NT2/D1 (cell line): Measurements from ENCODE around the gene MNS1.
"Not testable (repeated sequence)": the region's sequence is repeated elsewhere in the genome, so short reads cannot be mapped to it uniquely, and the experiment has no call there.

Source experiments
- DNase-seq: peaks from one replicate; pipeline ENCODE4 v3.0.0-alpha.2; 2011; ENCODE audit warnings: low read depth, low spot score
- H3K27me3 ChIP-seq: 2 replicates; pipeline ENCODE4 v1.6.0; 2011; ENCODE audit warnings: mild to moderate bottlenecking; ENCODE audit not compliant: insufficient read length, insufficient read depth
- H3K36me3 ChIP-seq: 2 replicates; pipeline ENCODE4 v1.6.1; 2011; ENCODE audit warnings: mild to moderate bottlenecking, low read length, mixed read lengths; ENCODE audit not compliant: insufficient read depth, insufficient read length
- H3K4me1 ChIP-seq: 2 replicates; pipeline ENCODE4 v1.5.1; 2011; ENCODE audit not compliant: insufficient read depth, insufficient read length
- H3K4me3 ChIP-seq: 2 replicates; pipeline ENCODE4 v1.5.1; 2011; ENCODE audit warnings: low read depth; ENCODE audit not compliant: insufficient read length
- H3K9ac ChIP-seq: 2 replicates; pipeline ENCODE4 v1.6.0; 2011; ENCODE audit warnings: low read depth; ENCODE audit not compliant: insufficient read length
- H3K9me3 ChIP-seq: 2 replicates; pipeline ENCODE4 v1.5.1; 2011; ENCODE audit warnings: mild to moderate bottlenecking, low read length; ENCODE audit not compliant: insufficient read depth
- SUZ12 ChIP-seq: IDR thresholded peaks from 2 replicates; pipeline ENCODE4 v1.6.1; 2011; ENCODE audit not compliant: insufficient read length, insufficient read depth; ENCODE audit errors: extremely low read depth
- YY1 ChIP-seq: IDR thresholded peaks from 2 replicates; pipeline ENCODE4 v1.6.1; 2011; ENCODE audit not compliant: insufficient read length, insufficient read depth
- ZNF274 ChIP-seq: IDR thresholded peaks from 2 replicates; pipeline ENCODE4 v1.6.1; 2011; ENCODE audit warnings: mild to moderate bottlenecking, low read depth, low read length

The MNS1 gene

GRCh38 chr15:56445746-56446145 is 19.2 kb downstream of the MNS1 start:
- Histone ChIP-seq H3K27me3 (no peaks in the 10 kb centered on the region), H3K9ac (no peak overlapping the region), H3K4me3 (no peak overlapping the region), H3K36me3 (no peaks in the 10 kb centered on the region), H3K4me1 (no peaks in the 10 kb centered on the region), H3K9me3 (no peaks in the 10 kb centered on the region; the same call in 1 of the 2 replicates)
- no peak for TF ChIP-seq SUZ12
- no peak for DNase-seq

GRCh38 chr15:56442354-56442753 is 22.6 kb downstream of the MNS1 start:
- Histone ChIP-seq H3K9me3 (no peaks in the 10 kb centered on the region; the same call in 1 of the 2 replicates), H3K9ac (no peak overlapping the region), H3K4me3 (no peak overlapping the region), H3K4me1 (no peaks in the 10 kb centered on the region), H3K36me3 (no peaks in the 10 kb centered on the region), H3K27me3 (no peaks in the 10 kb centered on the region)
- no peak for DNase-seq
- TF ChIP-seq SUZ12 (no peak), ZNF274 (no peak), YY1 (no peak)

DNA sequence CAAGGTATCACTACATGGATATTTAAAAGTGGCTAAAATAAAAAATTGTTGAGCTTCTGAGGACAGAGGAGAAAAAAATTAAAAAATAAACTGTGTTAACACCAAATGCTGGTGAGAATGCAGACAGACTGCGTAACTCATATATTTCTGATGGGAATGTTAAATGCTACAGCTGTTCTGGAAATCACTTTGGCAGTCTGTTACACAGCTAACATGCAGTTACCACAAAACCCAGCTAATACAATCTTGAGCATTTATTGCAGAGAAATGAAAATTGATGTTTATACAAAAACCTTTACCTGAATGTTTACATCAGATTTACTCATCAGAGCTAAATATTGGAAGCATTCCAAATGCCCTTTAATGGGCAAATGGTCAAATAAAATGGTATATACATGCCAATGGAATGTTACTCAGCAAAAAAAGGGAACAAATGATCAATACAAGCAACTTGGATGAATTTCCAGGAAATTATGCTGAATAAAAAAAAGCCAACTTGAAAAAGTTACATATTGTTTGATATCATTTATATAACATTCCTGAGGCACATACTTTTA is 24.6 kb downstream of the MNS1 start:
- no peaks in the 10 kb centered on the region for H3K36me3 ChIP-seq
- no peaks in the 10 kb centered on the region for H3K27me3 ChIP-seq
- no peak overlapping the region for H3K9ac ChIP-seq
- TF ChIP-seq YY1 (no peak), ZNF274 (no peak), SUZ12 (no peak)
- no peaks in the 10 kb centered on the region; the same call in 1 of the 2 replicates for H3K9me3 ChIP-seq
- DNase-seq, result no peak
- no peaks in the 10 kb centered on the region for H3K4me1 ChIP-seq
- no peak overlapping the region for H3K4me3 ChIP-seq

- no peaks in the 10 kb centered on the region for H3K27me3 ChIP-seq
- no peak overlapping the region for H3K9ac ChIP-seq
- TF ChIP-seq ZNF274, result no peak
- TF ChIP-seq YY1, result no peak
- H3K9me3 ChIP-seq, result no peaks in the 10 kb centered on the region
- DNase-seq, result no peak
- H3K4me3 ChIP-seq, result no peak overlapping the region
- no peaks in the 10 kb centered on the region for H3K4me1 ChIP-seq
- no peaks in the 10 kb centered on the region for H3K36me3 ChIP-seq
These were observed 32.6 kb downstream of the MNS1 start for GRCh38 chr15:56432304-56432703.

DNA sequence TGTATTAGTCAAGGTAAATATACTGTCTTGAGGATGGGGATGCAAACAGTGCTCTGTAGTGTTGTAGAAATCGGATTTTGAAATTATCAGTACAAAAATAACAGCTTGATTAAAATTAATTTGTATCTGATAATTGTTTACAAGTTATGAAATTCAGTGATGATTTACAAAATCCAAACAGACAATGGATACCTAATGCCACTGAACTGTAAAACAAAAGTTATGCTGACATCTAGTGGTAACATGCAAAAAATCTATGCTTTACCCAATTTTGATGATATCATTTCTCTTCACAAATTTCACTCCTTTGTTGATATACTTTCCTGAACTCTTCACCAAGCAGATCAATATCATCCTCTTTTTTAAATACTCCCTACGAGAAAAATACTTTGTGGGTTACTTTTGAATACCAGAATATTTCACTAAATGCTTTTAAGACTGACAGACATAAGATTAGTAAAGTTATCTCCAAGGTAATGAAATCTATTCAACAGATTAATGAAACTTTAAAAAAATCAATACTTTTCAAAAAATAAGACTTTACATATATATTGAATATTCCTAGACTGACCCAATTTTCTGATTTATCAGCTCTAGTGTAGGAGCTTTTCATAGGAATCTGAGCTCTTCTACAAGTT is 36.0 kb downstream of the MNS1 start:
- Histone ChIP-seq H3K4me1 (no peaks in the 10 kb centered on the region), H3K36me3 (no peaks in the 10 kb centered on the region), H3K9ac (no peak overlapping the region), H3K9me3 (no peaks in the 10 kb centered on the region), H3K4me3 (no peak overlapping the region), H3K27me3 (no peaks in the 10 kb centered on the region)
- TF ChIP-seq ZNF274 (no peak), SUZ12 (no peak), YY1 (no peak)
- DNase-seq, result no peak

DNA sequence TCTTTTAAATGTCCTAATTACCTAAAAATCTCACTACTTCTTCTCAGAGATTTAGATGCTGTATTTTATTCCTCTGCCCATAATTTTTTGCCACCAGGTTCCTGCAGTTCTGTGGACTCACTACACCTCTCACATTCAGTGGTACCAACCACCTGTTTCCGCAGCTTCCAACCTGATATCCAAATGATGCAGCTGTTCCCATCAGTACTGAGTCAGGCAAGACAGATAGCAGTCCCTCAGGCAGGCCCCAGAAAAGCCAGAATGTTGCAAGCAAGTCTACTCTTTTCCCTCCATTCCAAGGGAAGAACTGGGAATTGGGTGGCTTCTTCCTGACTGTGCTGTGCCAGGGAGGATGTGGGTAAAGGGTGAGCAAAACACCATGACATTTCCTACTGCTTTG is 39.0 kb downstream of the MNS1 start:
- H3K27me3 ChIP-seq, result no peaks in the 10 kb centered on the region
- TF ChIP-seq ZNF274 (no peak), YY1 (no peak)
- H3K9me3 ChIP-seq, result no peaks in the 10 kb centered on the region
- H3K36me3 ChIP-seq, result no peaks in the 10 kb centered on the region
- no peaks in the 10 kb centered on the region for H3K4me1 ChIP-seq
- H3K9ac ChIP-seq, result no peak overlapping the region
- no peak for DNase-seq
- H3K4me3 ChIP-seq, result no peak overlapping the region

- H3K4me1 ChIP-seq, result no peaks in the 10 kb centered on the region
- H3K36me3 ChIP-seq, result no peaks in the 10 kb centered on the region
- H3K27me3 ChIP-seq, result no peaks in the 10 kb centered on the region
- no peaks in the 10 kb centered on the region for H3K9me3 ChIP-seq
- H3K9ac ChIP-seq, result no peak overlapping the region
- no peak overlapping the region for H3K4me3 ChIP-seq
- TF ChIP-seq SUZ12, result no peak
- TF ChIP-seq YY1, result no peak
- no peak for TF ChIP-seq ZNF274
- DNase-seq, result no peak
These were observed 39.7 kb downstream of the MNS1 start for GRCh38 chr15:56425276-56425675.

DNA sequence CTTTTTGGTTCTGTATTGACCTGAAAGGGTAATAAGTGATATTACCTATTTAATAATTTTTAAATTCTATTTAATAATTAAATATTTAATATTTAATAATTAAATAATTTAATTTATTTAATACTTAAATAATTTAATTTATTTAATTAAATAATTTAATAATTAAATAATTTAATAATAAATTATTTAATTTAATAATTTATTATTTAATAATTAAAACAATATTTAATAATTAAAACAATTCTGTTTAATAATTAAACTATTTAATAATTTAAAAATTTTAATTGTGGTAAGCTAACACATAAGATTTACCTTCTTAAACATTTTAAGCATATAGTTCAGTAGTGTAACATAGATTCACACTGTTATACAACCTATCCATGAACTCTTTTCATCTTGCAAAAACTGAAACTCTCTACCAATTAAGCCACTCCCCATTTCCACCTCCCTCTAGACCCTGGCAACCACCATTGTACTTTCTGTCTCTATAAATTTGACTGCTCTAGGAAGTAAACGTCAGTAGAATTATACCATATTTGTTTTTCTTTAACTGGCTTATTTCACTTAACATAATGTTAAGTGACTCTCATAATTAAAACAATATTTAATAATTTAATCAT is 51.7 kb downstream of the MNS1 start:
- DNase-seq, H3K4me1 ChIP-seq, H3K27me3 ChIP-seq: not testable (repeated sequence)

More for the DNA sequence above, 51.7 kb downstream of the MNS1 start:
- H3K36me3 ChIP-seq, H3K4me3 ChIP-seq, H3K9ac ChIP-seq, H3K9me3 ChIP-seq: not testable (repeated sequence)
